GM18519 (cell line): ENCODE measurements around the gene SPATS2.
"Not testable (repeated sequence)": the region's sequence is repeated elsewhere in the genome, so short reads cannot be mapped to it uniquely, and the experiment has no call there.

Experiments used
- ATAC-seq: cut with Tn5 transposase; IDR thresholded peaks from one replicate; pipeline ENCODE4 v1.9.1; 2021; ENCODE audit warnings: mild to moderate bottlenecking, moderate library complexity; ENCODE audit not compliant: unreplicated experiment, low FRiP score

The SPATS2 gene

DNA sequence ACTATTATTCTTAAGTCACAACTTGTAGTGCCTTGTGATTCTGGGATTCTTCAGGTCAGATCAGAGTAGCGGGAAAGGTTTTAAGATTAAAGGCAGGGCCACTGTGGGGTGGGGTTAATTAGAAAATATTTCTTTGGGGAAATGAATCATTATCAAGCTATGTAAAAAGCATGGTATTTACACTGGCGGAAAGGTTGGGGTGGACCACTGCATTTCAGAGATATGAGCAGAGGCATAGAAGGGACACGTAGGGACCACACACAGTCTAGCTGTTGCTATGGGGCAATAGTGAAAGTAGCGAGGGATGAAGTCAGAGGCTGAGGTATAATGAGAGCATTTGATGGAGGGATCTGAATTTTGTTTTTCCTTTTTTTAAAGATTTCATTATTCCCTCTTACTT lies 139.9 kb downstream of the SPATS2 start:
- ATAC-seq = no peak

GRCh38 chr12:49509681-49510080 lies 142.4 kb downstream of the SPATS2 start:
- ATAC-seq = not testable (repeated sequence)

GRCh38 chr12:49511410-49511809 lies 144.1 kb downstream of the SPATS2 start:
- ATAC-seq = no peak

- no peak for ATAC-seq
Observed at GRCh38 chr12:49512546-49512945, 145.3 kb downstream of the SPATS2 start.

- no peak for ATAC-seq
Observed at GRCh38 chr12:49515266-49515665, 148.0 kb downstream of the SPATS2 start.

- ATAC-seq = no peak
Observed at GRCh38 chr12:49518914-49519573, 151.8 kb downstream of the SPATS2 start.

DNA sequence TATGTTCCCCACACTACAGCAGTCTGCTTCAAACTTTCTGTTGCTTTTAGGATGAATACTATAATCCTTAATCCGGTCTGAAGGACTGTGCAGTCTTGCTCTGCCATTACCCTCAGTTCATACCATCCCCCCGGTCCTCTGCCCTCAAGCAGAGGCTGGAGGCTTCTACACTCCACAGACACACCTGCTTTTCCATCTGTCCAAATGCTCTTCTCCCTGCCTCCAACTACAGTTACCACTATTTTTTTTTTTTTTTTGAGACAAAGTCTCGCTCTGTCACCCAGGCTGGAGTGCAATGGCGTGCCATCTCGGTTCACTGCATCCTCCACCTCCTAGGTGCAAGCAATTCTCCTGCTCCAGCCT lies 152.3 kb downstream of the SPATS2 start:
- ATAC-seq = no peak

- no peak for ATAC-seq
Observed at GRCh38 chr12:49521389-49521788, 154.1 kb downstream of the SPATS2 start.

DNA sequence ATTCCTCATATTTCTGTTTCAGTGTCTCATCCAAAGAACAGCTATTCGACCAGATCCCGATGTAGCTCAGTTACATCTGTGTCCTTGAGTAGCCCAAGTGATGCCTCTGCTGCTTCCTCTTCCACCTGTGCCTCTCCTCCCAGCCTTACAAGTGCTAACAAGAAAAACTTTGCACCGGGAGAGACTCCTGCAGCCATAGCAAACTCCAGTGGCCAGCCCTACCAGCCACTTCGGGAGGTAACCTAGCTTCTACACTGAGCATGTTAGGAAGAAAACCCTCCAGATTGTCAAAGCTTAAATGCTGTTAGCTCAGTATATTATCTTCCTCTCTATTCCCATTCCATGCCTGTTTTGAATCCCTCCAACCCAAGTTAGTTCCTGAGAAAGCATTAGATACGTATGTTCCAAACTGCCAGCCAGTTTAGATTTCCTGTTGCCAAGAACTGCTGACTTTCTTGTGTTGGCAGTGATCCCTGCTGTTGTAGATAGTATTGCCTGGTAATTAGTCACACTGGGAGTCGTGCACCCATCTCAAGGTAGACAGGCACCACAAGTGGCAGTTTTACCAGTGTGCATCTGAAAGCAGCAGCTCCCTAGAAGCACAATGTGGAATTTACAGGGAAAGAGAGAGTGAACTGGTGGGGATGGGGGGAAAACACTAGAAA lies 157.5 kb downstream of the SPATS2 start:
- no peak for ATAC-seq

GRCh38 chr12:49525942-49526341 lies 158.7 kb downstream of the SPATS2 start:
- no peak for ATAC-seq

- ATAC-seq = no peak
Observed at GRCh38 chr12:49527361-49528130, 160.3 kb downstream of the SPATS2 start.

GRCh38 chr12:49529414-49529813 lies 162.2 kb downstream of the SPATS2 start:
- no peak for ATAC-seq

DNA sequence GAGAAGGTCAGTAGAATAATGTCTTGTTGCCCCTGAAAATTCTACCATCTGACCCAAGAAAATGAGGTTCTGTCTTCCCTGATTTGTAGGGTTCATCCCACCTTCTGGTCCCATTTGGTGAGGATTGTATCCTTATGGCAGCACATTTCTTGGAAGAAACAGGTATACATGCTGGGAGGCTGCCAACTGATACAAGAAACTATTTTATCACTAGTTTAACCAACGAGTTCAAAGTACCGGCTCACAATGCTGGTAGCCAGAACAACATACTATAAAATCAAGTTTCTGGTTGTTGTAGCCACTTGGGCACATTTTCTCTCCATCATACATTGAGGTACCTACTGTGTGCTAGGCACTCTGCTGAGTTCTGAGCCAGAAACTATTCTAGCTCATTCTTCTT lies 164.5 kb downstream of the SPATS2 start:
- ATAC-seq = no peak

GRCh38 chr12:49533331-49533730 lies 166.1 kb downstream of the SPATS2 start:
- no peak for ATAC-seq

DNA sequence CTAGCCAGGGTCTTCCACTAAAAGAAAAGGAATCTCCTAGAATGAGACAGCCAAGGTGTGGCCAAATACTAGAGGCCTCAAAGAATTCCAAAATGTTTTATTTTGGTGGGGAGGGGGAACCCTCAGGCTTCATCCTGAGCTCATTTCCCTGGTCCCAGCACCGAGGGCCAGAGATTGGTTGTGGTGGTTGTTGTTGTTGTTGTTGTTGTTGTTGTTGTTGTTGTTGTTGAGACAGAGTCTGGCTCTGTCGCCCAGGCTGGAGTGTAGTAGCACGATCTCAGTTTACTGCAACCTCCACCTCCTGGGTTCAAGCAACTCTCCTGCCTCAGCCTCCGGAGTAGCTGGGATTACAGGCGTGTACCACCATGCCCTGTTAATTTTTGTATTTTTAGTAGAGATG lies 166.9 kb downstream of the SPATS2 start:
- not testable (repeated sequence) for ATAC-seq

- no peak for ATAC-seq
Observed at GRCh38 chr12:49534731-49535278, 167.5 kb downstream of the SPATS2 start.

- no peak for ATAC-seq
Observed at GRCh38 chr12:49535921-49536525, 168.8 kb downstream of the SPATS2 start.

GRCh38 chr12:49536526-49537071 lies 169.3 kb downstream of the SPATS2 start:
- no peak for ATAC-seq

- ATAC-seq = no peak
Observed at GRCh38 chr12:49537231-49537751, 170.0 kb downstream of the SPATS2 start.

GRCh38 chr12:49537752-49538509 lies 170.7 kb downstream of the SPATS2 start:
- no peak for ATAC-seq
